NCI-H1436 treated with DMSO at 0.1 percent for 48 hours (cell line): Measurements from ENCODE around the gene TRAK2.

Experiments
- DNase-seq: peaks from one replicate; lab custom pipeline; 2025; lab: John Stamatoyannopoulos, UW

Gene TRAK2

DNA sequence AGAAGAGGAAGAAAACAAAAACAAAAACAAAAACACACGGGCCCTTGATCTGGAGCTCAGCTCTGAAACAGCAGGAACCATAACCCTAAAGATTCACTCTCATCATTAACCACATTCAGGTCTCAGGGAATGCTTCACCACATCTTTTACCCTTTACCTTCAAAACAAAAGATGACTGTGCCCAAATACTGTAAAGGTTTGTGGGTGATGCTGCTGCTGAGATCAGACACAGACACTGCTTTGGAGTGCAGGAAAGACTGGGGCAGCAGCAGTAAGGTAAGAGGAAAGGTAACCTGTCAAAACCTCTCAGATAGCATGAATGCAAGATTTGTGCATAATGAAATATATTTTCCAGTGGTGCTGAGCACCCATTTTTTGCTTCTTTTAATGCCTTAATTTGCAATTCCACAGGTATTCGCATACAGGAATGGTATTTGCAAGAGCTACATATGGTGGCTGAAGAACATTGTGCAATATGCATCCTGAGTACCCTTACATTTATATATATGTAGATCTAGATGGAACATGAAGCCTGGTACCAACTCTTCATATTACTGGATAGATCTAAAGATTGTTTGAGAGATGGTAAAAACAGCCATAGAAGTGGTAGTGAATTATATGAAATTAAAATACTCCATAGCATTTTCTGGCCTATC, 90.1 kb downstream of the TRAK2 start:
- no peak for DNase-seq

DNA sequence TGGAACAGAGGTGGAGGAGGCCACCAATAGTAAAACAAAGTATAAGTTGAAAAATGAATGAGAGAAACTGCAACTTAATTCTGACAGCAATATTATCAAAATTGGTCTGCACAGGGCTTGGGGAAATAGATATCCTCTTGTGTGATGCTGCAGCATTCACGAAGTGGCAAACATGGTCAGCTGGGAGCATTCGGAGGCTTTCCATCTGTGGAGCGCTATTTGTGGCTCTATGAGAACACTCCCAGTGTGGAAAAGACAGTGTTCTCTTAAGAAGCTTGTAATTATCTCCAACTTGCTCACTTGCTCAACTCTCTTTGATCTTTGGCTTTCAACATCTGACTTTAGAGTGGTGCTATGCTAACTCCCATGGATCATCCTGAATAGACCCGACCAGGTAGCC, 91.0 kb downstream of the TRAK2 start:
- no peak for DNase-seq

- DNase-seq: no peak
These were observed 92.6 kb downstream of the TRAK2 start for GRCh38 chr2:201358684-201359083.

- no peak for DNase-seq
These were observed 94.0 kb downstream of the TRAK2 start, which contains the start of gene FLACC1 for GRCh38 chr2:201357221-201357620. Gene FLACC1, minus strand, starts transcription at chr2:201357345. Its CDS starts 5,941 bp downstream, at chr2:201351404.

DNA sequence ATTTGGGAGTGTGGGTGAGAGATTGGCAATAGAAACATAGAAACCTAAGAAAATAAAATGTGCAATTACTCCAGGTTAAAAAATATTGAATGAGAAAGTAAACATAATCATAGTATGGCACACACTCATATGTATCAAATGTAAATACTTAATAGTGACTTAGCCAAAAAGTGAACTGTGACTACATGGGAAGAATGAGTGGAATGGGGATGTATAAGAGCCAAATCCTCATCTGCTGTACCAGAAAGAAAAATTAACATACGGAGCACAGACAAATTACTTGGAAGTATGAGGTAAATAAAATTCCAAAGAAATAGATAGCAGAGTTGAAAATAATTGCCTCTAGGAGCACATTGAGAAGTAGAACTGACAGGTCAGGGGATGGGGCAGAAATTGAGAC, 98.1 kb downstream of the TRAK2 start:
- no peak for DNase-seq

DNA sequence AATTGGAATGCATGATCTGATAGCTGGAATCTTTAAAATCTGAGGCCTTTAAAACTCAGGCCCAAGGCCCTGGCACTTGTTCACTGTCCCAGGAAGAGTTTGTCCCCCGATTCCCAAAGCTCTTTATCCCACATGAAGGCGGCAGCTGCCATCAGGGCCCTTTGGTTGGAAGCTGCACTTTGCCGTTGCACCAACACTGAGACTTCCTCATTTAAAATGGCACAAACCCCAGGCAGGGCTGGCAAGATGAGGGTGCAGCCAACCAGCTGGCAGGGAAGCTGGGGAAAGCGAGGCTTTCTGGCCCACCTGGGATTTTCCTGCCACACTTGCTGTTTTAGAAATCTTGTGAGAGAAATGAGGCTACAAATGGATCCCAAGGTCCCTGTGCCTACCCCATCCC, 100.4 kb downstream of the TRAK2 start:
- no peak for DNase-seq

DNA sequence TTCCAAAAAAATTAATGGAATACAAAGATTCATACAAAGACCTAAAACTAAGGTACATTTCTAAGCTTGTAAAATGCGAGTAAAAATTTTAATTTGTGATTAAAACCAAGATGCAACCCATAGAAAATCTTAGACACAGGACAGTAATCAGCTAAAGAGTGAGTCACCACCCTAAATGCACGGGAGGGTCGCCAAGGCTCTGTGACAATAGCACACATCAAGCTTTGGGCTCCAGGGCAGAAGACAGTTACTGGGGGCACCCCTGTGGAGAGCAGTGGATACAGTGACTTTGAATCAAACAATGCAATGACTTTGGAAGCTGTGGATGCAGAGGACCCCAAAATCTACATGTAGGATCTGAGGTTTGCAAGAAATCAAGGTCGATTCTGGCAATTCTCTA, 101.7 kb downstream of the TRAK2 start:
- DNase-seq: no peak

DNA sequence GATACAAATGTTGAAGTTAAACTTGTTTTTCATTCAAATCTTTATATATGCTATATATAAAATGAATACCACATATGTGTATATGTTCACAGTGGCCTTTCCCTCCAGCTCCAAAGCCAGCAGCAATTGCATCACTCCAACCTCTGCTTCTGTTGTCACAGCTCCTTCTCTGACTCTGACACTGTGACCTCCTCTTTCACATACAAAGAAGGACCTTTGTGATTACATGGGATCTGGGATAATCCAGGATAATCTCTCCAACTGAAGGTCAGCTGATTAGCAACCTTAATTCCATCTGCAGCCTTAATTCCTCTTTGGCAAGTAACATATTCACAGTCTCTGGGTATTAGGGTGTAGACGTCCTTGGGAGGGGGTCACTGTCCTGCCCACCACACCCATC, 102.5 kb downstream of the TRAK2 start:
- no peak for DNase-seq

- DNase-seq: no peak
These were observed 104.1 kb downstream of the TRAK2 start for GRCh38 chr2:201347138-201347537.

GRCh38 chr2:201345625-201346213, 105.5 kb downstream of the TRAK2 start:
- DNase-seq: no peak

GRCh38 chr2:201344663-201345366, 106.4 kb downstream of the TRAK2 start:
- DNase-seq: no peak

GRCh38 chr2:201343559-201343958, 107.7 kb downstream of the TRAK2 start:
- no peak for DNase-seq

- no peak for DNase-seq
These were observed 108.3 kb downstream of the TRAK2 start for GRCh38 chr2:201342923-201343322.

GRCh38 chr2:201329409-201329808, 121.8 kb downstream of the TRAK2 start:
- no peak for DNase-seq

- no peak for DNase-seq
These were observed 123.6 kb downstream of the TRAK2 start for GRCh38 chr2:201327678-201328077.
